Mesenchymal stem cell (in vitro differentiated cells and primary cell): ENCODE data around the gene PPP1R1C.

Experiments used
- DNase-seq: peaks from one replicate; pipeline ENCODE4 v3.0.0-alpha.2; 2013
- H2AFZ ChIP-seq: one replicate; pipeline ENCODE4 v1.6.1; 2013; ENCODE audit warnings: low read depth, mild to moderate bottlenecking, control low read depth, inconsistent platforms, low read length, moderate library complexity
- H2AK5ac ChIP-seq: 2 replicates; pipeline ENCODE4 v1.6.1; 2013; ENCODE audit warnings: low read length, moderate library complexity, mild to moderate bottlenecking, inconsistent platforms; ENCODE audit not compliant: severe bottlenecking
- H2BK120ac ChIP-seq: one replicate; pipeline ENCODE4 v1.6.1; 2013; ENCODE audit warnings: low read depth, mild to moderate bottlenecking, inconsistent platforms, low read length, moderate library complexity
- H2BK12ac ChIP-seq, 2 experiments: one replicate each; pipeline ENCODE4 v1.6.1; 2013; ENCODE audit warnings: inconsistent platforms in 2 of 2, low read length in 2 of 2, mild to moderate bottlenecking in 2 of 2, moderate library complexity in 2 of 2, control low read depth in 1 of 2
- H2BK15ac ChIP-seq: one replicate; pipeline ENCODE4 v1.6.1; 2013; ENCODE audit warnings: mild to moderate bottlenecking, low read depth, inconsistent platforms; ENCODE audit not compliant: poor library complexity, severe bottlenecking
- H2BK5ac ChIP-seq: 2 replicates; pipeline ENCODE4 v1.6.1; 2013; ENCODE audit warnings: low read depth, mild to moderate bottlenecking, low read length, control low read depth, inconsistent platforms; ENCODE audit not compliant: poor library complexity, severe bottlenecking
- H3K14ac ChIP-seq, 2 experiments: one replicate each; pipeline ENCODE4 v1.6.1; 2013; ENCODE audit warnings: inconsistent platforms in 2 of 2, low read length in 2 of 2, control low read depth in 1 of 2, mild to moderate bottlenecking in 1 of 2, moderate library complexity in 1 of 2
- H3K18ac ChIP-seq, 2 experiments: one replicate each; pipeline ENCODE4 v1.6.1; 2013; ENCODE audit warnings: inconsistent platforms in 2 of 2, low read length in 2 of 2, control low read depth in 1 of 2, low read depth in 1 of 2, mild to moderate bottlenecking in 1 of 2
- H3K23ac ChIP-seq, 2 experiments: one replicate each; pipeline ENCODE4 v1.6.1; 2013; ENCODE audit warnings: inconsistent platforms in 2 of 2, low read length in 2 of 2, mild to moderate bottlenecking in 2 of 2, moderate library complexity in 2 of 2, control low read depth in 1 of 2
- H3K27ac ChIP-seq: 2 replicates; pipeline ENCODE4 v1.5.1; 2013; ENCODE audit warnings: mild to moderate bottlenecking, moderate library complexity, low read length, control low read depth, inconsistent platforms; ENCODE audit not compliant: poor library complexity, severe bottlenecking
- H3K27me3 ChIP-seq, 2 experiments: 2 replicates each; pipeline versions ENCODE4 v1.6.1 to v1.7.0; 2013; ENCODE audit warnings: low read length in 2 of 2, mild to moderate bottlenecking in 2 of 2, moderate library complexity in 2 of 2, control low read depth in 1 of 2, inconsistent platforms in 1 of 2; ENCODE audit not compliant: control insufficient read depth in 1 of 2, insufficient read depth in 1 of 2
- H3K36me3 ChIP-seq, 2 experiments: 2 replicates each; pipeline versions ENCODE4 v1.6.1 to v1.7.0; 2013; ENCODE audit warnings: low read length in 2 of 2, control low read depth in 1 of 2, inconsistent platforms in 1 of 2, low read depth in 1 of 2, mild to moderate bottlenecking in 1 of 2; ENCODE audit not compliant: insufficient read depth in 2 of 2, control insufficient read depth in 1 of 2
- H3K4ac ChIP-seq, 2 experiments: one replicate each; pipeline ENCODE4 v1.6.1; 2013; ENCODE audit warnings: inconsistent platforms in 2 of 2, low read length in 2 of 2, mild to moderate bottlenecking in 2 of 2, moderate library complexity in 2 of 2, control low read depth in 1 of 2, low read depth in 1 of 2
- H3K4me1 ChIP-seq: 2 replicates; pipeline ENCODE4 v1.6.1; 2013; ENCODE audit warnings: low read depth, low read length, control low read depth; ENCODE audit not compliant: control insufficient read depth, insufficient read depth
- H3K4me2 ChIP-seq: 2 replicates; pipeline ENCODE4 v1.6.1; 2013; ENCODE audit warnings: low read length, mild to moderate bottlenecking, inconsistent platforms; ENCODE audit not compliant: poor library complexity, severe bottlenecking
- H3K4me3 ChIP-seq, 2 experiments: 2 replicates each; pipeline versions ENCODE4 v1.5.1 to v1.7.0; 2013; ENCODE audit warnings: low read length in 2 of 2, mild to moderate bottlenecking in 2 of 2, control low read depth in 1 of 2, low read depth in 1 of 2; ENCODE audit not compliant: insufficient read depth in 1 of 2
- H3K79me1 ChIP-seq: replicated peaks from 2 replicates; pipeline ENCODE4 v1.6.1; 2013; ENCODE audit warnings: mild to moderate bottlenecking, control low read depth, low read length, inconsistent platforms; ENCODE audit not compliant: poor library complexity, severe bottlenecking
- H3K9ac ChIP-seq: 2 replicates; pipeline ENCODE4 v1.7.0; 2013; ENCODE audit warnings: mild to moderate bottlenecking, low read length, moderate library complexity
- H3K9me3 ChIP-seq: 2 replicates; pipeline ENCODE4 v1.7.0; 2013; ENCODE audit warnings: mild to moderate bottlenecking, low read length; ENCODE audit not compliant: control insufficient read depth
- H4K8ac ChIP-seq: one replicate; pipeline ENCODE4 v1.6.1; 2013; ENCODE audit warnings: inconsistent platforms, mild to moderate bottlenecking, low read length, moderate library complexity
- H4K91ac ChIP-seq: one replicate; pipeline ENCODE4 v1.6.1; 2013; ENCODE audit warnings: mild to moderate bottlenecking, low read length, inconsistent platforms
- WGBS: methylation state at CpG from one replicate; pipeline ENCODE4 v1.1.7; 2013; ENCODE audit warnings: mixed read lengths; 5-methylcytosine and 5-hydroxymethylcytosine counted together

The PPP1R1C gene

GRCh38 chr2:182128821-182129707, 143.4 kb downstream of the PPP1R1C start:
- Histone ChIP-seq H4K91ac (no peak overlapping the region), H3K27ac (no peak overlapping the region), H3K4ac (no peak overlapping the region), H3K79me1 (no peaks in the 10 kb centered on the region), H2BK5ac (no peak overlapping the region), H3K18ac (no peak overlapping the region), H3K4me1 (peaks cover 2% of the 10 kb centered on the region), H2BK15ac (no peak overlapping the region), H3K23ac (no peak overlapping the region), H2BK120ac (no peak overlapping the region), H2AK5ac (no peak overlapping the region), H3K14ac (no peak overlapping the region), H4K8ac (no peak overlapping the region), H3K36me3 (no peaks in the 10 kb centered on the region), H3K27me3 (no peaks in the 10 kb centered on the region), H3K9me3 (no peaks in the 10 kb centered on the region), H3K9ac (no peak overlapping the region), H2AFZ (no peak overlapping the region), H3K4me3 (no peak overlapping the region), H2BK12ac (no peak overlapping the region), H3K4me2 (no peak overlapping the region)
- WGBS, result 50% methylated on average over 1 of the region's 3 CpGs
- DNase-seq, result no peak

GRCh38 chr2:182132605-182133004, 147.0 kb downstream of the PPP1R1C start:
- H2BK15ac ChIP-seq, result no peak overlapping the region
- no peaks in the 10 kb centered on the region for H3K36me3 ChIP-seq
- no peak overlapping the region for H3K14ac ChIP-seq
- no peak overlapping the region for H2AK5ac ChIP-seq
- no peaks in the 10 kb centered on the region for H3K27me3 ChIP-seq
- H3K18ac ChIP-seq, result no peak overlapping the region
- H2AFZ ChIP-seq, result no peak overlapping the region
- peak; percentile 18 for DNase-seq
- H3K9me3 ChIP-seq, result no peaks in the 10 kb centered on the region
- H3K79me1 ChIP-seq, result no peaks in the 10 kb centered on the region
- peak overlapping the region; percentile 10 for H3K9ac ChIP-seq
- no peak overlapping the region for H3K23ac ChIP-seq
- H2BK5ac ChIP-seq, result no peak overlapping the region
- no peak overlapping the region for H3K4me2 ChIP-seq
- peaks cover 2% of the 10 kb centered on the region for H3K4me1 ChIP-seq
- no peak overlapping the region for H4K8ac ChIP-seq
- no peak overlapping the region for H4K91ac ChIP-seq
- H3K4me3 ChIP-seq, result no peak overlapping the region
- no peak overlapping the region for H2BK120ac ChIP-seq
- H3K27ac ChIP-seq, result no peak overlapping the region
- H3K4ac ChIP-seq, result no peak overlapping the region
- no peak overlapping the region for H2BK12ac ChIP-seq

- H2BK12ac ChIP-seq, result no peak overlapping the region
- no peak overlapping the region for H2BK15ac ChIP-seq
- H3K4me1 ChIP-seq, result peaks cover 2% of the 10 kb centered on the region
- DNase-seq, result no peak
- no peak overlapping the region for H3K23ac ChIP-seq
- H3K27me3 ChIP-seq, result no peaks in the 10 kb centered on the region
- no peak overlapping the region for H3K18ac ChIP-seq
- H2BK5ac ChIP-seq, result no peak overlapping the region
- H2AK5ac ChIP-seq, result no peak overlapping the region
- no peaks in the 10 kb centered on the region for H3K79me1 ChIP-seq
- no peak overlapping the region for H2AFZ ChIP-seq
- H2BK120ac ChIP-seq, result no peak overlapping the region
- no peak overlapping the region for H4K91ac ChIP-seq
- peak overlapping the region; percentile 11 for H3K27ac ChIP-seq
- no peak overlapping the region for H3K4me3 ChIP-seq
- H3K9me3 ChIP-seq, result no peaks in the 10 kb centered on the region
- WGBS, result no CpG with 5 or more reads among the region's 1 CpG
- H3K9ac ChIP-seq, result peak overlapping the region; percentile 13
- H3K14ac ChIP-seq, result no peak overlapping the region
- H4K8ac ChIP-seq, result no peak overlapping the region
- no peak overlapping the region for H3K4me2 ChIP-seq
- H3K36me3 ChIP-seq, result no peaks in the 10 kb centered on the region
- no peak overlapping the region for H3K4ac ChIP-seq
Measured at GRCh38 chr2:182133195-182133891, 147.7 kb downstream of the PPP1R1C start.

GRCh38 chr2:182134201-182134600, 148.5 kb downstream of the PPP1R1C start:
- no peak for DNase-seq
- no peaks in the 10 kb centered on the region for H3K9me3 ChIP-seq
- no peak overlapping the region for H2BK12ac ChIP-seq
- no peak overlapping the region for H3K4me3 ChIP-seq
- no peak overlapping the region for H3K27ac ChIP-seq
- H3K23ac ChIP-seq, result no peak overlapping the region
- H3K14ac ChIP-seq, result no peak overlapping the region
- H2BK5ac ChIP-seq, result no peak overlapping the region
- no peak overlapping the region for H4K91ac ChIP-seq
- H3K27me3 ChIP-seq, result no peaks in the 10 kb centered on the region
- H2AK5ac ChIP-seq, result no peak overlapping the region
- H4K8ac ChIP-seq, result no peak overlapping the region
- H2BK120ac ChIP-seq, result no peak overlapping the region
- no peak overlapping the region for H3K18ac ChIP-seq
- H3K79me1 ChIP-seq, result no peaks in the 10 kb centered on the region
- H2BK15ac ChIP-seq, result no peak overlapping the region
- H3K4me1 ChIP-seq, result peaks cover 2% of the 10 kb centered on the region
- H3K4me2 ChIP-seq, result no peak overlapping the region
- no peak overlapping the region for H3K9ac ChIP-seq
- WGBS, result 91% methylated on average over 1 of the region's 1 CpG
- H3K36me3 ChIP-seq, result no peaks in the 10 kb centered on the region
- no peak overlapping the region for H2AFZ ChIP-seq
- no peak overlapping the region for H3K4ac ChIP-seq
